GM21367 (cell line): ENCODE data around the gene PRKAR1B.
"Not testable (repeated sequence)": the region's sequence is repeated elsewhere in the genome, so short reads cannot be mapped to it uniquely, and the experiment has no call there.

ENCODE experiments used
- ATAC-seq: cut with Tn5 transposase; IDR thresholded peaks from one replicate; pipeline ENCODE4 v1.9.1; 2021; ENCODE audit not compliant: unreplicated experiment

PRKAR1B gene

DNA sequence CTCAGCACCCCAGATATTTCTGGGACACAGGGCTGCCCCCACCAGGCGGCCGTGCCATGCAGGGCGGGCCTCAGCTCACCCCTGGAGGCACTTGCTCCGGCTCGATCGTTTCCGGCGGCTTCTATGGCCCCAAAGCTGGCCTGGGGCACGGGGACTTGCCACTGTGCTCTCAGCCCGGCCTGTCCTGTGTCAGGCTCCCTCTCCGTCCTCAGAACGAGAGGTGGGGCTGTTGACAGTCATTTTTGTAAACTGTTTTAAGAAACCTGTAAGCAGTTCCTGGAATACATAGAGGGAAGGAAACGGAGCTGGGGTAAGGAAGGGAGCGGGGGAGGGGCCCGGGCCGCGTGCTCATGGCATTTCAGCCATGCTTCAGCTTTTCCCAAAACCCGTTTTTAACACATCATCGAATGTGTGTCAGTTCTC, 30.7 kb upstream of the PRKAR1B start:
- ATAC-seq: no peak

DNA sequence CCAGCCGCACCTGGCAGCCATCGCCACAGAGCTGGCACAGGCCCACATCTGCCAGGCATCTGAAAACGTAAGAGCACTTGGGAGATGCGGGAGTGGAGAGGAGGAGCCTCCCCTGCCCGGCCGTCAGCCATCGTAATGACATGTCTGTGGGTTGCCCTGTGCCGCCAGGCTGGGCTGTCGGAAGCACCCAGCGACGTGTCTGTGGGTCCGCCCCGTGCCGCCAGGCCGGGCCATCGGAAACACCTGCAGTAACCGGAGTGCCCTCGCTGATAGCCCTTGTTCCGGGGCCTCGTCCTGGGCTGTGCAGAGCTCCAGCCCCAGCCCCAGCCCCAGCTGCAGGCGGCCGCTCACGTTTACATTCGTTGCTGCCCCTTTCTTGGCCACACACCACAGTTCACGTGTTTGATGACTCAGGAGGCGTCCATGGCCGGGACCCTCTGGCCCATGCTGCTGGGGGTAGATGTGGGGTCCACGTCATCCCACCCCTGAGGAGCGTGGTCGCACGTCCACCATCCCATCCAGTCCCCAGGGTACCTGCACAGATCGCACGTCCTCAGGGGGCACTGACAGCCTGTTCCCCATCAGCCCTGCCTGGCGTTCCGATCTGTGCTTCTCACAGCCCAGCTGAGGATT, 30.0 kb upstream of the PRKAR1B start:
- no peak for ATAC-seq

DNA sequence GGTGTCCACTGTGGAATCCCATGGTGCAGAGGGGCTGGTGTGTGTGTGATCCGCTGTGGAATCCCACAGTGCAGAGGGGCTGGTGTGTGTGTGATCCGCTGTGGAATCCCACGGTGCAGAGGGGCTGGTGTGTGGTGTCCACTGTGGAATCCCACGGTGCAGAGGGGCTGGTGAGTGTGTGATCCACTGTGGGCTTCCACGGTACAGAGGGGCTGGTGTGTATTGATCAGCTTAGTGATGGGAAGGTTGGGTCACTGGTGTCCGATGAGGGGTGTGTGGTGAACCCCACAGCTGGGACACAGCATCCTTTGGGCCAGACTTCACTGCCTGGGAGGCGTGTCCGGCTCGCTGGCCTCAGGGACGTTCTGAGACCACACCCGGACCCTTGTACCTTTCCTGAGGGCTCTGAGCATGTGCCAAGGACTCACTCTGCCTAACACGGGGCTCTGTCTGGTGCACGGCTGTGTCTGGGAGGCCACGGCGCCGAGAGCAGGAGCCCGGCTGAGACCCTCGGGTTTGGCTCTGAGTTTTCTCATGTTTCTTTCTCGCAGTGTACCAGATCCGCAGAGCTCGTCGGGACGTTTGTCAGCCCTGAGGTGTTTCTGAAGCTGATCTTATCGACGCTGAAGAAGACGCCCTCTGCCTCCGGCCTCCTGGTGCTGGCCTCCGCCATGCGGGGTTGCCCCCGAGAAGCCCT, 29.3 kb upstream of the PRKAR1B start:
- no peak for ATAC-seq

DNA sequence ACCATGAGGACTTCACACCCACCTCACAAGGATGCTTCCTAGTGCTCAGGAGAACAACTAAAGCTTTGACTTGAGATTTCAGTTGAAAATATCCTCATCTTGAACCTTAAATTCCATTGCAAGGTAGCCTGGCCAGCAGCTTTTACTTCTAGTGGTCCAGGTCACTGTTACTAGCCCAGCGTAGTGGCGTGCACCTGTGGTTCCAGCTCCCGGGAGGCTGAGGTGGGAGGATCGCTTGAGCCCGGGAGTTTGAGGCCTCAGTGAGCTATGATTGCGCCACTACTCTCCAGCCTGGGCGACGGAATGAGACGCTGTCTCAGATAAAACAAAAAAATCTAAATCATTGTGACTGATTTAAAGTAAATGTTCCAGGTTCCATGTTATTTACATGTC, 28.3 kb upstream of the PRKAR1B start:
- ATAC-seq: no peak

DNA sequence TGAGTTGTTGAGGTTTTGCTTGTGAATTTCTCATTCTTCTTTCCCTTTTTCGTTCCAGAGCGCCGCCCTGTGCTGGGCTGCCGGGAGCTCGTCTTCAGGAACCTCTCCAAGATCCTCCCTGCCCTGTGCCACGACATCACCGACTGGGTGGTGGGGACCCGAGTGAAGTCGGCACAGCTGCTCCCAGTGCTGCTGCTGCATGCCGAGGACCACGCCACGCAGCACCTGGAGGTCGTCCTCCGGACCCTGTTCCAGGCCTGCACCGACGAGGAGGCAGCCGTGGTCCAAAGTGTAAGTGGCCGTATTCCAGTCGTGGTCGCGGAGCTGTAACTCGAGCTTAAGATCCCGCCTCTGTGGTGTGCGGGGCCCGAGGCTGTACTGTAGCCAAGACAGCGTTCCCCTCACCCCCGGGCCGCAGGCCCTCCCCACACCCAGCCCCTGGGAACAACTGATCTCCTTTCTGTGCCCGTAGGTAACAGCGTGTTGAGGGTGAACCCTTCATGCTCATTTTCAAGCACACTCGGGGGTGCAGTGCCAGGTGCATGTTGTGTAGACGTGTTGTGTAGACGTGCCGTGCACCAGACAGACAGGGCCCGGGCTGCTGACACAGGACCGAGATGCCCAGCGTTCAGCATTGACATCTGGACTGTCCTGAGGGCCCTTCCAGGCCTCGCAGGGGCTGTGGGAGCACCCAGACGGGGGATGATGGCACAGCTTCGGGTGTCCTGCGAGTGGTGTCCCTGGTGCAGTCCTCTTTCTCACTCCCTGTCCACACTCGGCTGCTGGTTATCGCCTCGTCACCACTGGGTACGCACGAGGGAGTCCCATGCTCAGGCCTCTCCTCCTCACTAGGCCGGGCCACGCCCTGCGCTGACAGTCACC, 27.7 kb upstream of the PRKAR1B start:
- no peak for ATAC-seq

DNA sequence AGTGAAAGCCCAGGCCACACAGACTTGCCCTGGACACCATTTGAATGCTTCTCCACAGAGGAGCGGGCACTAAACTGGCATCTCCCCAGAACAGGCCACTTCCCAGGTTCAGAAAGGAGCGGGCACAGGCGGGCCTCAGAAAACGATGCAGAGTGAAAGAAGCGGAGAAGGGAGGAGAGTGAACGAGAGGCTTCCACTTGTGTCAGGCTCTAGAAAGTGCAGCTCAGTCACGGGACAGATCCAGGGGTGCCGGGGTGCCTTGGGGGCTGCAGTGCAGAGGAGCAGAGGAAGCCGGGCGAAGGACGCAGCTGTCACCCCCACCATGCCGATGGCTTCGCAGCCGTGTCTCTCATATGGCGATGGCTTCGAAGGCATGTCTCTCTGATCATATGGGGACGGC, 26.1 kb upstream of the PRKAR1B start:
- ATAC-seq: no peak

DNA sequence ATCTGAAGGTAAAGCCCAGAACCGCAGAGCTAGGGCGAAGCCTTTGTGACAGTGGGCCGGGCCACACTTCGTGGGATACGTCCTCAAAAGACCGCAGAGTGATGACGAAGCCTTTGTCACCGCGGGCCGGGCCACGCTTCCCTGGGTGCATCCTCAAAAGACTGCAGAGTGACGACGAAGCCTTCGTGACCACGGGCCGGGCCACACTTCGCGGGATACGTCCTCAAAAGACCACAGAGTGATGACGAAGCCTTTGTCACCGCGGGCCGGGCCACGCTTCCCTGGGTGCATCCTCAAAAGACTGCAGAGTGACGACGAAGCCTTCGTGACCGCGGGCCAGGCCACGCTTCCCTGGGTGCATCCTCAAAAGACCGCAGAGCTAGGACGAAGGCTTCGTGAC, 25.2 kb upstream of the PRKAR1B start:
- ATAC-seq: not testable (repeated sequence)

DNA sequence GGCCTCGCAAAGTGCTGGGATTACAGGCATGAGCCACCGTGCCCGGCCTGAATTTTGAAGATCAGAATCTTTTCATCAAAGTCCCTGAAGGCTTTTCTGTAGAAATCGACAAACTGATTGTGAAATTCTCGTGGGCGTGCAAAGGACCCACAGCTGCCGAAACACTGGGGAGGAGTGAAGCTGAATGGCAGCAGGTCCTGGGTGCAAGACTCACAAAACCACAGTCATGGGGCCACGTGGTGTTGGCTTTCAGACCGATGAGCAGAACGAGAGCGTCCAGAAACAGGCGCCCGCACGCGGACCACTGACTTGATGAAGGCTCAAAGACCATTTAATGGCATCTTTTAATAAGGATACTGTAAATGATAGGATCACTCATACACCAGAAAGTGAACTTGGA, 24.7 kb upstream of the PRKAR1B start:
- ATAC-seq: no peak

DNA sequence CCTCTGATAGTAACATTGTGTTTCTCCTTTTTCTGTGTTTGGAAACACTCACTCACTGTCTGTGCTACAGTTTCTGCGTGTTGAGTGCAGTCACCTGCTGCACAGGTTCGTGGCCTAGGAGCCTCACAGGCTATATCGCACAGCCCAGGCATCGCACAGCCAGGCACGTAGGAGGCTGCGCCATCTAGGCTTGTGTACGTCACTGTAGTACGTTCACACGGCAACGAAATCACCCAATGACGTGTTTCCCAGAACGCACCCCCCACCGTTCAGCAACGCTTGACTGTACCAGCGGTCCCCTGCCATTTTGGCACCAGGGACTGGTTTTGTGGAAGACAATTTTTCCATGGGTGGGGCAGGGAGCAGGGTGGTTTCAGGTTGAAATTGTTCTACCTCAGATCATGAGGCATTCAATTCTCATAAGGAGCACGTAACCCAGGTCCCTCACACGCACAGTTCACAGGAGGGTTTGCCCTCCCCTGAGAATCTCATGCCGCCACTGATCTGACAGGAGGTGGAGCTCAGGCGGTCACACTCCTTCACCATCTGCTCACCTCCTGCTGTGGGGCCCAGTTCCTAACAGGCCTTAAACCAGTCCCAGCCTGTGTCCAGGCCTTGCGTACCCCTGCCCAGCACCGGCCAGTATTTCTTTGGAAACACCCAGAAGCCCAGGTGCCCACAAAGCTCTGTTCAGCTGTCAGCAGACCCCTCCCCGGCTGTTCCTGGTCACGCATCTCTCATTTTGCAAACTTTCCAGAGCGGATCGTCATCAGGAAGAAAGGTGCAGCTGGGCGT, 23.2 kb upstream of the PRKAR1B start:
- ATAC-seq: no peak

DNA sequence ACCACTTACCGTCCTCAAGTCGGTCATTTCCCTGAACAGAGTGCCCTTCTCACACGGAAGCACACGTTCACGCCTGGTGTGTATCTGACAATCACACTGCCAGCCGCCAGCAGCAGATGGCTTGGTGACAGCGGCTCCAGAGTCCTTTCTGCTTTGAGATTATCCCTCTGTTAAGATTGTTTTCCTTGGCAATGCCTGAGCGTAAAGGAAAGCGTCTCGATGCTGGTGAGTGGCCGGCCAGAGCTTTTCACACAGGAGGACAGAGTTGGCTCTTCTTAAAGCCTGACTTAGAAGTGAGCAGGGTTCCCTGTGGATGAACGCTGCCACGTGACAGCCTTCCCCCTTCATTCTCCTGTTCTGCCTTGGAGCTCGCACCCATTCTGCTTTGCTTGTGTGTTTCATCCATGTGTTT, 22.1 kb upstream of the PRKAR1B start:
- ATAC-seq: no peak

DNA sequence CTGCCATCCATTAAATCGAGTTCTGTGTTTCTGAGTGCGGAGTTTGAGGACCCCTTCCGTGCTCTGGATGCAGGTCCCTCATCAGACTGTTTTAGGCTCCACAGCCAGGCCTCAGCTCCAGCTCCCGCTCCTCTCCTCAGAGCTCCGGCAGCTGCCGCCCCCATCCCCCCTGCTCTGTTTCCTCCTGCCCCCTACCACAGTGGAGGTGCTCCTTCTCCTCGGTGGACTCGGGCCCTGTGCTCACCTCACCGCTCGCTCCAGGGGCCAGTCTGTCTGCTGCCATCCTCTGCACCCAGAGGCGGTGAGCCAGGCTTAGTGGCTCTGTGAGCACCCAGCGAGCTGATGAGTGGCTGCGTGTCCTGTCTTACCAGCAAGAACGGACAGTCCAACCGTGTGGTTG, 21.4 kb upstream of the PRKAR1B start:
- ATAC-seq: no peak

DNA sequence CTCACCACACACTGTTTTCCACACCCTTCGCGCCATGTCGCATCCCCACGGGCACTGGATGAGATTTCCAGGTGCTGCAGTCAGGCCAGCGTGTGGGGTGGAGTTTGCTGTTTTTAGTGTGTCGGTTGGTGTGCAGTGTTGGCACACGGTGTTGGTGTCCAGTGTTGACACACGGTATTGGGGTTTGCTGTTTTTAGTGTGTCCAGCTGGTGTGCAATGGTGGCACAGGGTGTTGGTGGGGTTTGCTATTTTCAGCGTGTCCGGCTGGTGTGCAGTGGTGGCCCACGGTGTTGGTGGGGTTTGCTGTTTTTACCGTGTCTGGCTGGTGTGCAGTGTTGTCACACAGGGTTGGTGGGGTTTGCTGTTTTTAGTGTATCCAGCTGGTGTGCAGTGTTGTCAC, 20.1 kb upstream of the PRKAR1B start:
- no peak for ATAC-seq

DNA sequence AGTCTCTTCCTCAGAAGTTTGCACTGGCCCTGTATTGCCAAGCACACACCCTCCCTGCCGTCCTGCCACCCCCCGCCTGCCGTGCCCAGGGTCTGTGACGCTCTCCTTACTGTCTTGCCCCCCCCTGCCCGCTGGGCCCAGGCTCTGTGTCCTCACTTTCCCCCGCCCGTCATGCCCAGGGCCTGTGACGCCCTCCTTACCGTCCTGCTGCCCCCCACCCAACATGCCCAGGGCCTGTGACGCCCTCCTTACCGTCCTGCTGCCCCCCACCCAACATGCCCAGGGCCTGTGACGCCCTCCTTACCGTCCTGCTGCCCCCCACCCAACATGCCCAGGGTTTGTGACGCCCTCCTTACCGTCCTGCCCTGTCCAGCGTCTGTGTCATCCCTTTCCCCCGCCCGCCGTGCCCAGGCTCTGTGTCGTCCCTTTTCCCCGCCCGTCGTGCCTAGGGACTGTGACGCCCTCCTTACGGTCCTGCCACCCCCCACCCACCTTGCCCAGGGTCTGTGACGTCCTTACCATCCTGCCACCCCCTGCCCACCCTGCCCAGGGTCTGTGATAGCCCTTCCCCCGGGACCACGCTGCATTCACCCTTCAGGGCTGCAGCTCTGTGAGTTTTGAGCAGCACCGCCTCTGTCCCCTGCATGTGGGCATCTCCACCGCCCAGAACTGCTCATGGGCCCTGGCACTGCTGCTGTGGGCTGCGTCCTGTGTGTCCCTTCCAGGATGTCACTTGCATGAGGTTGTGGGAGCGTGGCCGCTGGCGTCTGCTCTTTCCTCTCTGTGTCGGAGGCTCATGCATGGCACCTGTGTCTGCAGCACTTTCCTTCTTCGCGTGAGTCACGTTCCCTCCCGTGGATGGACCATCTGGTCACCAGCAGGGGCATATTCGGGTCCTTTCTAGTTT, 19.3 kb upstream of the PRKAR1B start:
- no peak for ATAC-seq

DNA sequence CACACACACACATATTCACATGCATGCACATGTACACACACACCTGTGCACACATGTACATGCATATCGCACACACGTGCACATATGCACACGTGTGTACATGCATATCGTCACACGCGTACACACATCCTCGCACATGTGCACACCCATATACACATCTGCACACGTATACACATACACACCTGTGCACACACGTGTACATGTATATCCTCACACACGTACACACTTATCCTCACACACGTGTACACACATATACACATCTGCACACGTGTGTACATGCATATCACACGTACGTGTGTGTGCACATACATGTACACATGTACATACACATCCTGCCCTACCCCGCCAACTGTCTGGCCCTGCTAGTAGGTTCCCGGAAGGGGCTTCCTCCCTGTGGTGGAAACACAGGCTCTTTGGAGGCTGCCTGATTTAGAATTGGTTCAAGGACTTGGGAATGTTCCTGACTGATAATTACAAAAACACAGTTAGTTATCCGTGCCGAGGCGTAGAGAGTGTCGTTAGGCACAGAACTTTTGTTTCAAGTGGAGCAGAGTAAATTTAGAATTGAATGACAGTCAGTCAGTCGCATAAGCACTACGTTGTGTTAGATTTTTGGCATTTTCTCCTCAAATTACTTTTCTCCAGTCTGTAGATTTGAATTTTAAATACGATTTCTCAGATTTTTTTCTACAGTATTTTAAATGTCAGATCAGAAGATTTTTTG, 18.5 kb upstream of the PRKAR1B start:
- ATAC-seq: no peak

DNA sequence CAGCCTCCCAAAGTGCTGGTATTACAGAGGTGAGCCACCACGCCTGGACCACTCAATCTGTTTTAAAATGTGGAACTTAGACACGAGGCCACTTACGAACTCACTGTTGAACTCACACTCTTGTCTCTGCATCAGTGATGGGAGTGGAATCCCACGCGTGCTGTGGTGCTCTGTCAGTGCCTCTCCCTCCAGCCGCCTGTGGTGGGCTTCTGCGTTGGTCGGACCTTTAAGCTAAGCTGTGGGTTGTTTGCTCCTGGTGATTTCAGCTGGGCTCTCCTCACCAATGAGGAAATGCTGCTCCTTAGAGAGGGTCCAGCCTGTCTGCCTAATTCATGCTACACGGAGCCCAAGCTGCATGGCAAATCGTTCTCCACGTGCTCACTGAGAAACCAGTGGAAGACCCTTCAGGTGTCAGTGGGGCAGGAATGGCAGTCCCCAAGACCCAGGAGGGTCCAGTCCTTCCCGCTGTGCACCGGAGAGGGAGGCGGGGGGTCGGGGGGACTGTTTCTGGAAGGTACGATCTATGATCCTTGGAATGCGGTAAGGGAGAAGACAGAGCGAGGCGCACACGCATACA, 17.9 kb upstream of the PRKAR1B start:
- ATAC-seq: no peak

DNA sequence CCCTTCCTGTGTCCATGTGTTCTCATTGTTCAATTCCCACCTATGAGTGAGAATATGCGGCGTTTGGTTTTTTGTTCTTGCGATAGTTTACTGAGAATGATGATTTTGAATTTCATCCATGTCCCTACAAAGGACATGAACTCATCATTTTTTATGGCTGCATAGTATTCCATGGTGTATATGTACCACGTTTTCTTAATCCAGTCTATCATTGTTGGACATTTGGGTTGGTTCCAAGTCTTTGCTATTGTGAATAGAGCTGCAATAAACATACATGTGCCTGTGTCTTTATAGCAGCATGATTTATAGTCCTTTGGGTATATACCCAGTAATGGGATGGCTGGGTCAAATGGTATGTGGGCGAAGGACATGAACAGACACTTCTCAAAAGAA, 17.0 kb upstream of the PRKAR1B start:
- ATAC-seq: not testable (repeated sequence)

DNA sequence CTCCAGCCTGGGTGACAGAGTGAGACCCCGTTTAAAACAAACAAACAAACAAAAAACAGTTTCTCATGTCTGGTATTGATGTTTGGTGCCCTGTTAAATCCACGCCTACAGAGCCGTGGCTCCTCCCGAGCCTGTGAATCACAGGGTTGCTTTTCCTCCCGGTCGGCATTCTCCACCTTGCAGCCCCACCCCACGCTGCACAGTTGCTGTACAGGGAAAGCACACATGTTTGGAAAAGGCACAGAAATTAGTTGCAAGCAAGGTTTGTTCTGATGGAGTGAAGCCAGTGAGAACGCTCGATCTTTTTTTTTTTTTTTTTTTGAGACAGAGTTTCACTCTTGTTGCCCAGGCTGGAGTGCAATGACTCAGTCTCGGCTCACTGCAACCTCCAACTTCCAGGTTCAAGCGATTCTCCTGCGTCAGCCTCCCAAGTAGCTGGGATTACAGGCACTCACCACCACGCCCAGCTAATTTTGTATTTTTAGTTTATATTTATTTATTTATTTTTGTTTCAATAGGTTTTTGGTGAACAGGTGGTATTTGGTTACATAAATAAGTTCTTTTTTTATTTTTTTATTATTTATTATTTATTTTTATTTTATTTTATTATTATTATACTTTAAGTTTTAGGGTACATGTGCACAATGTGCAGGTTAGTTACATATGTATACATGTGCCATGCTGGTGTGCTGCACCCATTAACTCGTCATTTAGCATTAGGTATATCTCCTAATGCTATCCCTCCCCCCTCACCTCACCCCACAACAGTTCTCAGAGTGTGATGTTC, 16.5 kb upstream of the PRKAR1B start:
- ATAC-seq: not testable (repeated sequence)

DNA sequence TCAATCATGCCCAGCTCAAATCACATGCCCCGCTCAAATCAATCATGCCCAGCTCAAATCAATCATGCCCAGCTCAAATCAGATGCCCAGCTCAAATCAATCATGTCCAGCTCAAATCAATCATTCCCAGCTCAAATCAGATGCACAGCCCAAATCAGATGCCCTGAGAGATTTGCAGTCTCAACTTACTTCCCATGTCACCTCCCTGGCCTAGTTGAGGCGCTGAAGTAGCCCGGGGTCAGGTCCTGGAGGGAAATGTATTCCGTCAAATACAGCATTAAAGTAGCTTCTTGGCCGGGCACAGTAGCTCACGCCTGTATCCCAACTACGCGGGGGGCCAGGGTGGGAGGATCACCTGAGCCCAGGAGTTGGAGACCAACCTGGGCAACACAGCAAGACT, 15.7 kb upstream of the PRKAR1B start:
- no peak for ATAC-seq
